ENCODE measurements around the gene ROR1. TPM values are rescaled to one million over a fixed set of nuclear protein-coding genes. Genes with fewer than 3 reads are reported as not detected.

ROR1 gene
- polyA plus RNA-seq, 1 donor from 2014 or later, result 0.09 TPM

DNA sequence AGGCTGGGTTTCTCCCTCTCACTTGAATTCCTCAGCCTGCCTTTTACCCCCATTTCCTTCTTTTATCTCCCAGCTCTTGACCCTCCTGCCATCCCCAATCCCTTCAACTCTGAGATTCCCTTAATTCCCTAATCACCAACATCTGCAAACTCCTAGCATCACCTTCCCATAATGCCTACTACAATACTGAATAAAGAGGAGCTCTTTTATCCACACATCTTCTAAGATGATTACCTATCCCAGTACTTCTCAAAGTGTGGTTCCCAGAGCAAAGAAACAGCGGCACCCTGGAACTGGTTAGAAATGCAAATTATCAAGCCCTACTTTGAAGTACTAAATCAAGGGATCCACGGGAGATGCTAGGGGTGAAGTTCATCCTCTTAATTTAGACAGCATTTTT lies 408.4 kb downstream of the ROR1 start:
- no peak overlapping the region for H3K4me3 Mint-ChIP-seq
- H3K27me3 Mint-ChIP-seq, result peaks cover 2% of the 10 kb centered on the region
- H3K9me3 Mint-ChIP-seq, result no peaks in the 10 kb centered on the region
- no peak overlapping the region for H3K27ac Mint-ChIP-seq
- peaks cover 0 to 3% (median 0%) of the 10 kb centered on the region in 3 donors for H3K4me1 Mint-ChIP-seq
- no peaks in the 10 kb centered on the region for H3K36me3 Mint-ChIP-seq

DNA sequence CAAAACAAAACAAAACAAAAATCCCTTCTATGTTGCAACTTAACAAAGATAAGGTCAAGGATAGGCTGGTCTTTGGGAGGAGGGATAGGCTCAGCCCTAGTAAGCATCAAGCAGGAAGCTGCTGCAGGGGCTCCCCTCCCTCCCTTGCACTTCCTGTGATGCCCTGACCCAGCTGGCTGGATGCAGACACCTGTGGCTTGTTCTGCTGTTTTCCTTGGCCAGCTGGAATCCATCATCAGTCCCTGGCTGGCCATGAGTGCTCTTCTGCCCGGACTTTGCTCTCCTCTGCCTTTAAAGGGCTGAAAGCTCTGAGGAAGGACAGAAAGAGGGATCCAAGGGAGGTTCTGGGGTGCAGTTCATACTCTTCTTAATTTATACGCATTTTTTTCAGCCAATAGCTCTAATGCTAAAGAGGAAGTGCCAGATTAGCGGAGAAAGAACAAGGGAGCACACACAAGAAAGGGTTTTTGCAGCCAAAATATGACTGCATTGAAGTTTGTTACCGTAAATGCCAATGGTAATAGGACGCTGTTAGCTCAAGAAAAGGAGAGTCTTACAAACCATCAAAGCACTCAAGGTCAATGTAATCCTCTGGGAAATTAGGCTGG lies 409.7 kb downstream of the ROR1 start:
- Mint-ChIP-seq H3K27me3 (no peaks in the 10 kb centered on the region), H3K27ac (no peak overlapping the region), H3K4me3 (peak overlapping the region in 1 of 4 donors; percentile 49), H3K4me1 (peaks cover 0 to 3% (median 0%) of the 10 kb centered on the region in 3 donors), H3K9me3 (no peaks in the 10 kb centered on the region), H3K36me3 (no peaks in the 10 kb centered on the region)

DNA sequence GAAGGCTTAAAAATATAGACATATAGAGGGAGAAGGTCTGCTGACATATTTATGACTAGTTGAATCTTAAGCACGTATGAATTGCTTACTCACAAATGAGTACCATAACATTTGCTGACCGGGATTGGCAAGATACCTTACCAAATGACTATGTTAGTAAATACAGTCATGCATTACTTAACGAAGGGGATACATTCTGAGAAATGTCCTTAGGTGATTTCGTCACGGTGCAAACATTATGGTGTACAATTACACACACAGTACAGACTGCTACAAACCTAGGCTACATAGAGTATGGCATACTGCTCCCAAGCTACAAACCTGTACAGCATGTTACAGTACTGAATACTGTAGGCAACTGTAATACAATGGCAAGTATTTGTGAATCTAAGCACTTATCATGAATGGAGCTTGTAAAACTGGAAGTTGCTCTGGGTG lies 410.2 kb downstream of the ROR1 start:
- Mint-ChIP-seq H3K27me3 (no peaks in the 10 kb centered on the region), H3K27ac (no peak overlapping the region), H3K4me3 (no peak overlapping the region), H3K4me1 (peaks cover 0 to 3% (median 0%) of the 10 kb centered on the region in 3 donors), H3K9me3 (no peaks in the 10 kb centered on the region), H3K36me3 (no peaks in the 10 kb centered on the region)

DNA sequence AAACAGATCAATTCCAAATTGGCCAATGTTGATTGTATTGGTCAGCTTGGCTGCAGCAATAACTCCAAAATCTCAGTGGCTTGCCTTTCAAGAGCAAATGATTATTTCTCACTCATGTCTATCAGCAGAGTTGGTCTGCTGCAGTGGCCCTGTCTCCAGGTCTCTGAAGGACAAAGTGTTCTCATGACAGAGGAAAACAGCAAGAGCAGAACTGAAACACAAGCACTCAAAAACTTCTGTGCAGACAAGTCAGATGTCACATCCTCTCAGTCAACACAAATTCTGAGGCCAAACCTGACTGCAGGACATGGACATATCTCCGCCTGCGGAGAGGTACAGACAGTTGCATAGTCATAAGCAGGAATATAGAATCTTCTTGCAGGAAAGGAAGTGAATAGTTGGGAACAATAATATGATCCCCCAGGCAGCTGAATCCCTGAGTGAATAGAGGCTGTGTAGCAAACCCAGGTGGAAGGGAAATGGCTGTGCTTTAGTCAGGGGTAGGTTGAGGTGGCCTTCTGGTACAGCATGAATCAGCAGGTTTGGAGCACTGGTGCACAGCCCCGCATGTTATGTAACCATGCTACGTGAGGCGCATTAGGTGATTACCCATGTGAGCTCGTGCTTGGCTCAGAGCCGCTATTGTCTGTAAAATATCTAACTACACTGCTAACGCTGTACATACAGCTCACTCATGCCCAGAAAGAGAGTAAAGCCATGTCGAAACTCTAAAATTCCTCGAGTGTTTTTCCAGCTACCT lies 412.5 kb downstream of the ROR1 start:
- no peaks in the 10 kb centered on the region for H3K9me3 Mint-ChIP-seq
- H3K27me3 Mint-ChIP-seq, result no peaks in the 10 kb centered on the region
- H3K4me3 Mint-ChIP-seq, result no peak overlapping the region
- peaks cover 0 to 3% (median 0%) of the 10 kb centered on the region in 3 donors for H3K4me1 Mint-ChIP-seq
- H3K36me3 Mint-ChIP-seq, result no peaks in the 10 kb centered on the region
- no peak overlapping the region for H3K27ac Mint-ChIP-seq

DNA sequence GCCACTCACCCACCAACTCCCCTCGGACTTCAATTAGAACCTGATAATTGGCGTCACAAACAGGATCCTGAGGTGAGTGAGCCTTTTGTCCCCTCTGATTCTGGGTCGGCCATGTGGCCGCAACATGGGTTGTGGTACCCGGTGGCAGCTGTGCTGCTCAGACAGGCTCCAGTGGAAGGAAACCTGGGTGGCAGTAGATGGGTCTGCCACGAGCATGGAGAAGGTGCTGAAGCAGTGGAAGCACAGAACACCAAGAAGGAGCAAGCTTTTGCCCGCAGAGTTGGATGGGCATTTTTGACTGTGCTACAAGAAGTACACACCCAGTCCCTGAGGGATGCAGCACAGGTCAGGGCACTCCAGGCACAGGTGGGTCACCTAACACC lies 413.1 kb downstream of the ROR1 start:
- H3K27me3 Mint-ChIP-seq, result no peaks in the 10 kb centered on the region
- H3K4me3 Mint-ChIP-seq, result no peak overlapping the region
- H3K4me1 Mint-ChIP-seq, result peaks cover 0 to 3% (median 0%) of the 10 kb centered on the region in 3 donors
- H3K27ac Mint-ChIP-seq, result no peak overlapping the region
- H3K9me3 Mint-ChIP-seq, result no peaks in the 10 kb centered on the region
- no peaks in the 10 kb centered on the region for H3K36me3 Mint-ChIP-seq

DNA sequence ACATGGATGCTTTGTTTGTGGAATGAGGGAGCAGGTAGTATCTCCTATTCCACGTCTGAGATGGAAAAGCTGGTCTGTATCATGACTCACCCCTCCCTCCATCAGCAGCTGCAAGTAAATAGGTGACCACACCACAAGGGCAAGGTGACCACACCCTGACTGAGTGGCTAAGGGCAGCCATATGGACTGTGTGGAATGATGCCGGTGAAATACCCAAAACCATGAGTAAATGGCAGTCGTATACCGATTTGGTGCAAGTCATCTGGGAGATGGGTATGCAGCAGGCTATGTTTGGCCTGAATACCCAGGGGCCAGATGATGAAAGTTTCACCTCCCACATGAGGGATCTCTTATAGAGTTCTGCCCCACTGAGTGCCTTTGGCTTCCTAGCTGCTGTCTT lies 413.8 kb downstream of the ROR1 start:
- H3K4me3 Mint-ChIP-seq, result no peak overlapping the region
- H3K9me3 Mint-ChIP-seq, result no peaks in the 10 kb centered on the region

DNA sequence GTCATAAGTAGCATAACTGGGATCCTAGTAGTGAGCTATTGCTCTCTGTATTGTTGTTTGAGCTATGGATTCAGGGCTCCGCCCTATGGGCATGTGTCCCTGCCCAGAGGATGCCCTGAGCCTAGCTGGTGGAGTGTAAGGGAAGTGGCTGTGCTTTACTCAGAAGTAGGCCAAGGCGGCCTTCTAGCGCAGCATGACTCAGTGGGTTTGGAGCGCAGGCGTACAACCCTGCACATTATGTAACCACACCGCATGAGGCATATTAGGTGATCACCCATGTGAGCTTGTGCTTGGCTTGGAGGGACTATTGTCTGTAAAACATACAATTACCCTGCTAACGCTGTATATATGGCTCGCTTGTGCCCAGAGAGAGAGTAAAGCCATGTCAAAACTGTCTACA lies 418.5 kb downstream of the ROR1 start:
- Mint-ChIP-seq H3K4me1 (no peaks in the 10 kb centered on the region), H3K27ac (no peak overlapping the region), H3K9me3 (no peaks in the 10 kb centered on the region), H3K27me3 (no peaks in the 10 kb centered on the region), H3K4me3 (no peak overlapping the region), H3K36me3 (no peaks in the 10 kb centered on the region)

More for the DNA sequence above, 413.8 kb downstream of the ROR1 start:
- Mint-ChIP-seq H3K36me3 (no peaks in the 10 kb centered on the region), H3K27me3 (no peaks in the 10 kb centered on the region), H3K27ac (no peak overlapping the region), H3K4me1 (peaks cover 0 to 3% (median 0%) of the 10 kb centered on the region in 3 donors)

DNA sequence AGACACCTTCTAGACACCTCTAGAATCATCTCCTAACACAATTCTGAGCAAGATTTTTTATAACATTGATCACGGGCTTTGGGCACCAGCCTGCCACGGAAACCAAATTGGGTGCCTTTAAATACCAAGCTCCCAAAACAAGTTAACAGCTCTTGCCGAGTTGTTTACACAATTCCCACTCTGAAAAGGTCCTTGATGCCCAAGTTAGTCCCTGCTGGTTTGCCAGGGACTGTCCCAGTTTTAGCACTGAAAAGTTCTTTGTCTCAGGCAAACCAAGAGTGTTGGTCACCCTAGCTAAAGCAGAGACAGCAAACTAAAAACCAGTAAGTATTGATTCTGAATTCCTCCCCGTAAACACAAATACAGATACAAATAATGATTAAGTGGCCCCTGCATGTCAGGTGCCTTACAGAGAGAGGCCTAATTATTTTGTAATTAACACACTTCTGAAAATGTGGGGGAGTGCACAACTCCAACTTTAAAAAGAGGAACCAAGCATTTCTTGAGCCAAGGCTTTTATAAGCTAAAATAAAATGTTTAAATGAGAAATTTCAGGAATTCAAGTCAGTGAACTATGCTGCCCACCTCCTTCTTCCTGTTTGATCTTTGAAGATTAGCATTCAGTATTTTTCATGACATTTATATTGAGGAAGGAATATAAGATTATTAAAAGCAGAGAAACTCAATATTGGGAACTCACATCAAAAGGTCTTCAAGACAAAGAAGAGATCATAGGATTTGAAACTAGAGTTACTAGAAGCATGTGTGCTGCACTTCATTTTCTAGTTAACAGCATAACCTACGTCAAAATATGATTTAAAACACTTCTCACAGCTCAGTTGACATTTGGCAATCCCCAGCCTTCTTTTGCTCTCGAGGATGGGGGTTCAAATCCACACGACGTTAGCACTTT lies 420.6 kb downstream of the ROR1 start:
- H3K36me3 Mint-ChIP-seq, result no peaks in the 10 kb centered on the region
- H3K4me1 Mint-ChIP-seq, result no peaks in the 10 kb centered on the region
- no peaks in the 10 kb centered on the region for H3K9me3 Mint-ChIP-seq
- no peaks in the 10 kb centered on the region for H3K27me3 Mint-ChIP-seq
- no peak overlapping the region for H3K4me3 Mint-ChIP-seq
- H3K27ac Mint-ChIP-seq, result no peak overlapping the region

DNA sequence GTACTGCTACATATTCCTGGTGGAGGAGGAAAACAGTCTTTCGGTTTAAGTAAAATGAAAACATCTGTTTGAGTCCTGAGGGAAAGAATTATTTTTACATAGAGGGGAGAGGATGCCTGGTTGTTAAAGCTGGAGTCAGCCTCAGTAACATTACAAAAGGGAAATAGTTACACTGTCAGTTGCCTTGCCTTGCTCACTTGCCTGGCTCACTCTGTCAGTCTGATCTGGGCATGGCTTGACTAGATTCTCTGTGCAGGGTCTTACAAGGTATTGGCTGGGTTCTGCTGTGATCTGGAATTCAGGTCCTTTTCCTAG lies 421.2 kb downstream of the ROR1 start:
- Mint-ChIP-seq H3K27ac (no peak overlapping the region), H3K9me3 (no peaks in the 10 kb centered on the region), H3K4me3 (no peak overlapping the region), H3K36me3 (no peaks in the 10 kb centered on the region), H3K27me3 (no peaks in the 10 kb centered on the region), H3K4me1 (no peaks in the 10 kb centered on the region)

DNA sequence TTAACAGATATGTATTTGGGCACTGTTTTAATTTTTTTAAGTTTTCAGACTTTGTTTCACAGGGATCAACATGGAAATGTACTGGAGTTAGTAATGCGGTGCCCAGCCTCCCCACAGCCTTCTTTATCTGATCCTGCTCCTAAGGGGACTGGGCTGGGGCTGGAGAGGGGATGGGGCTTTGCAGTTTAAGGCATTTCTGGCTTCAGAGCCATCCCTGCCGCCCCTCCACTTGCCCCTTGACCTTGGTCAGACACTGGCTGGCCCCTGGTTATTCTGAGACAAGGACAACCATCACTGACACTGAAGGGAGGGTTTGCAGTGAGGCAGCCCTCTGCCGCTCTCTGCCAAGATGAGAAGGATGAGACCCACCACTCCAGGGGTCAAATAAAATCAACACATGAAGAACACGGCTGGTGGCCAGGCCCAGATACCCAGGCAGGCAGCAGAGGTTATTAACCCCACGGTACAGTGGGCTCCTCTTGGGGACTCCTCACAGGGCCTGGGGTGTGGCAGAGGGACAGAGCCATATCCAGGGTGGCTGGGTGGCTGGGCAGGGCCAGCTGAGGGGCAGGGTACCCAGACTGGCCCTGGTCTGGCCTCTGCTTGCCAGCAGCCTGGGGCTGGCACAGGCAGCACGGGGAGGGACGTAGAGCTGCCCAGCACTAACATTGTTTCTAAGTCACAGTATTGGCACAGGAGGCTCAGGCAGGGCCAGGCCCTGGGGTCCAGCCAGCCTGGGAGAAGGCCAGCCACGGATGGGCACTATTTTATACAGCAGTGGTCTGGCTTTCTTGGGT lies 422.5 kb downstream of the ROR1 start:
- H3K9me3 Mint-ChIP-seq, result no peaks in the 10 kb centered on the region
- H3K27ac Mint-ChIP-seq, result no peak overlapping the region
- no peaks in the 10 kb centered on the region for H3K36me3 Mint-ChIP-seq
- H3K4me1 Mint-ChIP-seq, result no peaks in the 10 kb centered on the region
- H3K4me3 Mint-ChIP-seq, result no peak overlapping the region
- H3K27me3 Mint-ChIP-seq, result no peaks in the 10 kb centered on the region

DNA sequence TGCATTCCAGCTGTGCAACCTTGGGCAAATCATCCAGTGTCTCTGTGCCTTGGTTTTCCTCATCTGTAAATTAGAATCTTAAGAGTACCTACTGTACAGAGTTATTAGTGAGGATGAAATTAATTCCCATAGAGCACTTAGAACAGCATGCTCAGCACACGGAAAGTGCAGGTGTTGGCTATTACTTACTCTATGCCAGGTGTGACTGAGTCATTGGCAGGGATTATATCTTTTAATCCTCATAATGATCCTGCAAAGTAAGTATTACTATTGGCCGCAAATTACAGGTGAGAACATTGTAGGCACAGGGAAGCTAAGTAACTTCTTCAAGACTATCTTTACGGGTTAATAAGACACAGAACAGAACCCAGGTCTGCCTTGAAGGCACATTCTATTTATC lies 423.3 kb downstream of the ROR1 start:
- no peaks in the 10 kb centered on the region for H3K36me3 Mint-ChIP-seq
- H3K27me3 Mint-ChIP-seq, result no peaks in the 10 kb centered on the region
- no peaks in the 10 kb centered on the region for H3K9me3 Mint-ChIP-seq
- H3K4me1 Mint-ChIP-seq, result no peaks in the 10 kb centered on the region
- no peak overlapping the region for H3K4me3 Mint-ChIP-seq
- no peak overlapping the region for H3K27ac Mint-ChIP-seq

DNA sequence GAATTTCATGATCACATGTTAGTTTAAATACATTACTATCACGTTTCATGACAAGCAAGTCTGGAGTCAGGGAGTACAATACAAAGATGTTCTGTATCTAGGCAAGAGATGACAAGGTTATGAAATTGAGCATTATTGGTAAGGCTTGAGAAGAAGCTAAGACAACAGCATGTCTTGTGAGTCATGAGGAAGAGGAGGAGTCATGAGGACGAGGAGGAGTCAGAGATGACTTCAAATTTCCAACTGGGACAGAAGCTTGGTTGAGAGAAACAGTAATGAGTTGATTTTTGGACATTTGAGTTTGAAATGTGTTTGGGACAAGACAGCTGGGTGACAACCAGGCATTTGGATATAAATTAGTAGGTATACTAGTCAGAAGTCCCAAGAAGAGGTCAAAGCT lies 425.3 kb downstream of the ROR1 start:
- Mint-ChIP-seq H3K27me3 (no peaks in the 10 kb centered on the region), H3K4me1 (no peaks in the 10 kb centered on the region), H3K9me3 (no peaks in the 10 kb centered on the region), H3K4me3 (no peak overlapping the region), H3K36me3 (no peaks in the 10 kb centered on the region), H3K27ac (no peak overlapping the region)

DNA sequence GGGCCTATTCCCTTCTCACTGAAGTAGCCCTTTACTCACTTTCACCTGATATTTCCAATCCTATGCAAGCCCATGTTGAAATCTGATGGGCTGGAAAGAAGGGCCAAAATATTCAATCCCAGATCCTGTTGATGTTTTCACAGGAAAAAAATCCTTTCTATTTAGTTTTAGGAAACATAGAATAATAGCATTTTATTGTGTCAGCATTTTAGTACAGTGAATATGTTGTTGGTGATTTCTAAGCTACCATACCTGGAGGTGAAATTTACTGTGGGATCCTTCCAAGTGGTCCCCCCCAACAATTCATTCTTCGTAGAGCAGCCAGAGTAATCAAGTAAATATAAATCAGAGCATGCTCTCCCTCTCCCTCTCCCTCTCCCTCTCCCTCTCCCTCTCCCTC lies 426.2 kb downstream of the ROR1 start:
- Mint-ChIP-seq H3K9me3 (no peaks in the 10 kb centered on the region), H3K27me3 (no peaks in the 10 kb centered on the region), H3K4me1 (no peaks in the 10 kb centered on the region), H3K4me3 (no peak overlapping the region), H3K36me3 (no peaks in the 10 kb centered on the region), H3K27ac (no peak overlapping the region)

DNA sequence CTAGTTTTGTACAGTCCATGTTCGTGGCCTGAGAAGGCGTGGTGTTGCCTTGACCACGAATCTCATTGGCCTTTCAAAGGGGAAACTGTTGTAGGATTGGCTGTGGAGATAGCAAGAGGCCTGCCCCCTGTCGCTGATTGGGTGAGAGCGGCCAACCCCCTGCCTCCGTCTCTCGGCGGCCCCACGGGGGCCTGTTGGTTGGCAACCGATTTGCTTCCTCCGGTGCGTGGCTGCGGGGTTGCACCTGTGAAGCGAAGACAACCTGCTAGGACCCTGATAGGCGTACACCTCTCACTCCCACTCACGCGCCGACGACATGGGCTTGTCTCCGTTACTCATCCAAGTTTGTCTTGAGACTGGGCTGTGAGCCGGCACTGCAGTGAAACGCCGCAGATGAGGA lies 429.6 kb downstream of the ROR1 start, which contains the start of gene UBE2U:
Gene UBE2U, plus strand, starts transcription at position 204 of the 400 bp plus-strand sequence. CDS start 428 bp downstream, outside the sequence.
- H3K4me1 Mint-ChIP-seq, result no peaks in the 10 kb centered on the region
- H3K36me3 Mint-ChIP-seq, result peaks cover 2% of the 10 kb centered on the region
- no peak within 1 kb of the TSS for H3K4me3 Mint-ChIP-seq
- H3K9me3 Mint-ChIP-seq, result no peaks in the 10 kb centered on the region
- H3K27ac Mint-ChIP-seq, result no peak within 1 kb of the TSS
- H3K27me3 Mint-ChIP-seq, result peaks cover 2% of the 10 kb centered on the region

DNA sequence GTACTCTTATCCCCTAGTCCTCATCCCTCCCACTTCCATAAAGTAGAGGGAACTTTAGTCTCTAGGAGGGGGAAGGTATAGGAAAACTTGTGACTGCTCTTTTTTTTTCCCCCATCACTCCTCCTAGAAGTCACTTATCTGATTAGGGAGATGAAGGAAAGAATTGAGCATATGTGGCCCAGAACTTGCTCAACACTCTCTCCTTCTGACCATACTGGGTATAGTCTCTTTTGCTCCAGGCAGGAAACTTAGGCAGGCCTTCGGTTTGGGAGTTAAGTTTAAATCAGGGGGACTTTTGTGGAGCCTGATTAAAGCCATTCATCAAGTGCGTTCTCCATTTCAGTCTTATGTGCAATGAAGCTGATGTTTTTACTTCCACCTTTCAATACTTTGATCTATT lies 435.4 kb downstream of the ROR1 start:
- Mint-ChIP-seq H3K36me3 (peaks cover 4% of the 10 kb centered on the region), H3K4me1 (no peaks in the 10 kb centered on the region), H3K4me3 (no peak overlapping the region), H3K27ac (no peak overlapping the region), H3K27me3 (peaks cover 3% of the 10 kb centered on the region), H3K9me3 (no peaks in the 10 kb centered on the region)
